NB4 (cell line): Measurements from ENCODE around the gene GALNT13.

Source experiments
- DNase-seq: peaks from one replicate; pipeline ENCODE4 v3.0.0; 2010; ENCODE audit warnings: low read depth
- H3K4me3 ChIP-seq: one replicate; pipeline ENCODE4 v1.5.1; 2011; ENCODE audit warnings: mild to moderate bottlenecking, low read depth, low read length, moderate library complexity
- MYC ChIP-seq: IDR thresholded peaks from 2 replicates; pipeline ENCODE4 v1.6.1; 2011; ENCODE audit warnings: low read depth, low read length
- POLR2A ChIP-seq: IDR thresholded peaks from 2 replicates; pipeline ENCODE4 v1.6.1; 2011; ENCODE audit warnings: mild to moderate bottlenecking; ENCODE audit not compliant: insufficient read length; ENCODE audit errors: extremely low read depth
- TF ChIP-seq, protein P1 (sequence below): IDR thresholded peaks from 2 replicates; pipeline ENCODE4 v1.6.1; 2011; ENCODE audit warnings: low read depth, low read length
- TF ChIP-seq, protein P2 (sequence below): IDR thresholded peaks from one replicate; pipeline ENCODE4 v1.5.1; 2012; ENCODE audit warnings: low read depth, low read length

Gene GALNT13

DNA sequence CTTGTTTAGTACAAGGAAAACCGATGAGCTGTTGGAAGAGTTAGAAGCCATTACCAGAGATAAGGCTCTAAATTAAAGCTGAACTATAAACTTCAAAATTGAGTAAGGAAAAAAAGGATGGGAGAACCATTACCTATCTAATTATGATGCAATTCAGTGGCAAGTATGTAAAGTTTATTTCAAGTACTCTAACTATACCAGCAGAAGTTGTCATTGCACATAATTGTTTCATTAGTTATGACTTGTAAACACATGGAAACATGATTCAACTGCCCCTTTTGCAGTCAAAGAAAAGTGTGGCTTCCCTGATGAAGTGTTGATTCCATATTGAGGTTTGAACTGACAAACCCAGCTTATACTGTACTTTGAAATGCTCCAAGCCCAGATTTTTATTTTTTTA lies 502.7 kb downstream of the GALNT13 start:
- no peak for DNase-seq
- H3K4me3 ChIP-seq = no peak overlapping the region
- TF ChIP-seq, protein P1, sequence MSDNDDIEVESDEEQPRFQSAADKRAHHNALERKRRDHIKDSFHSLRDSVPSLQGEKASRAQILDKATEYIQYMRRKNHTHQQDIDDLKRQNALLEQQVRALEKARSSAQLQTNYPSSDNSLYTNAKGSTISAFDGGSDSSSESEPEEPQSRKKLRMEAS = no peak
- TF ChIP-seq MYC = no peak
- no peak for TF ChIP-seq POLR2A
- TF ChIP-seq, protein P2, sequence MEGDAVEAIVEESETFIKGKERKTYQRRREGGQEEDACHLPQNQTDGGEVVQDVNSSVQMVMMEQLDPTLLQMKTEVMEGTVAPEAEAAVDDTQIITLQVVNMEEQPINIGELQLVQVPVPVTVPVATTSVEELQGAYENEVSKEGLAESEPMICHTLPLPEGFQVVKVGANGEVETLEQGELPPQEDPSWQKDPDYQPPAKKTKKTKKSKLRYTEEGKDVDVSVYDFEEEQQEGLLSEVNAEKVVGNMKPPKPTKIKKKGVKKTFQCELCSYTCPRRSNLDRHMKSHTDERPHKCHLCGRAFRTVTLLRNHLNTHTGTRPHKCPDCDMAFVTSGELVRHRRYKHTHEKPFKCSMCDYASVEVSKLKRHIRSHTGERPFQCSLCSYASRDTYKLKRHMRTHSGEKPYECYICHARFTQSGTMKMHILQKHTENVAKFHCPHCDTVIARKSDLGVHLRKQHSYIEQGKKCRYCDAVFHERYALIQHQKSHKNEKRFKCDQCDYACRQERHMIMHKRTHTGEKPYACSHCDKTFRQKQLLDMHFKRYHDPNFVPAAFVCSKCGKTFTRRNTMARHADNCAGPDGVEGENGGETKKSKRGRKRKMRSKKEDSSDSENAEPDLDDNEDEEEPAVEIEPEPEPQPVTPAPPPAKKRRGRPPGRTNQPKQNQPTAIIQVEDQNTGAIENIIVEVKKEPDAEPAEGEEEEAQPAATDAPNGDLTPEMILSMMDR = no peak

DNA sequence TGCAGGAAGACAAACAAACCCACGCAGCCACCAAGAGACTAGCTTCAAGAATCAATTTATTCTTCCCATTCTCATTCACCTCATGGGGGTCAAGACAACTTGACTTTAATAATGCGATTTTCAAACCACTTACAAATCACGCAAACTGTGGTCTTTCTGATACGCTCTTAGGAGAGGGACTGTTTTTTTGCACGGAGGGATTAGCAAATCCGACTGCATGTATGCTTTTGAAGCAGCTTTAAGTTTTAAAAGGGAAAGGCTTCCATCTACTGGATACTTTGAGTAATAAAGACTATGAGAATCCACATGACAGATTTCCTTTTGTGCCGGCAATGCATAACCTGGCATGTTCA lies 503.8 kb downstream of the GALNT13 start:
- peak; percentile 56 for DNase-seq
- H3K4me3 ChIP-seq = no peak overlapping the region
- TF ChIP-seq MYC = no peak
- TF ChIP-seq, protein P2 = no peak
- TF ChIP-seq, protein P1 = no peak
- no peak for TF ChIP-seq POLR2A

DNA sequence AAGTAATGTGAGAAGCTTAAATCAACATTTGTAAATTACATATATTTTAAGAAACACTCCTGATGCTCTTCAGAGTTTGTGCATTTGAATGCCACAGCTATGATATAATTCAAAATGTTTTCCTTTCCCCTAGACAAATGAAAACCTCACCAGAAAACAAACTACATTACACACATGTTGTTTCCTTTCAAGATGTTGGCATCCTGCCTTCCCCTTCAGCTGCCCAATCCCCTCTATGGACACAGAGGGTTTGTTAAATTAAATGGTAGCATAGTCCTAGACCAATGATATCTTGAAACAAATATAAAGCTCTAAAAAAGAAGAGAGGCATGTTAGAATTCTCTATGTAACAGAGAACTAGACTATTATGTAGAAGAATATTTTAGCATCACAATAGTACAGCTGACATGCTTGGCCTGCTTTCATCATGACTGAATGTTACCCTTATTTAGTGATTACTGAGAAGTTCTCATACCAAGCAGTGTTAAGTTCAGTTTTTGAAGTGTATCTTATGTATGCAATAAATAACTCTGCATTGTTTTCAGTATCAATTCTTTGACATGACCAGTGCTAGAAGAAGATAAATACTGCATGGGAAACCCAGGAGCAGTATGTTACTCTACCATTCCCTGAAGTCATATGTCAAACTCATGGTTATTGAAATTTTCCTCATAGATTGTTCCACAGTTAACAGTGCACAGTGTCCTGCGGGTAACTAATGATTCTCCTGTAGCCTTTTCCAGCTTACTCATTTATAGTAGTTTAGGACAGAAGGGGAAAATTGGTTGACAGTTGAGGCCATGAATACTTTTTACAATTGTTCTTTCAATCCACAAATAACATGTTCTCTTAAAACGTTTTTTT lies 510.4 kb downstream of the GALNT13 start:
- no peak for DNase-seq
- TF ChIP-seq MYC = no peak
- TF ChIP-seq, protein P2 = no peak
- TF ChIP-seq POLR2A = no peak
- TF ChIP-seq, protein P1 = no peak
- H3K4me3 ChIP-seq = no peak overlapping the region

DNA sequence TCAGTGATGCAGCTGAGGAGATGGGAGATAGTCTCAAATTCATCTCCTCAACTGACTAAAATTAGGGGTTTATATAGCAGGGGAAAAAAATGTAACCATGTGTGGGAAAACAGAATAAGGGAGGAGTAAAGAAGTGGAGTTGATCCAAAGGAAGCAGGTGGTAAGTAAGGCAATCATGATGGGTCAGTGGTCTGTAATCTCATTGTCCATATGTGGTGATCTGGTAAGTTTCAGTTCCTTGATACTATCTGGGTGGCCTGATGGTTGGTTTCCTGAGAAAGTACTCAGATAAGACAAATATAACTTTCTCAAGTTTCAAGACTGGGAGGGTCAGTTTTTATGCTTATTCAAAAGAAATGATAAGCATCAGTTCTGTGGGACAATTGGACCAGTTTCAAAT lies 514.5 kb downstream of the GALNT13 start:
- TF ChIP-seq POLR2A = no peak
- no peak for TF ChIP-seq MYC
- TF ChIP-seq, protein P2 = no peak
- TF ChIP-seq, protein P1 = no peak
- no peak for DNase-seq
- H3K4me3 ChIP-seq = no peak overlapping the region

DNA sequence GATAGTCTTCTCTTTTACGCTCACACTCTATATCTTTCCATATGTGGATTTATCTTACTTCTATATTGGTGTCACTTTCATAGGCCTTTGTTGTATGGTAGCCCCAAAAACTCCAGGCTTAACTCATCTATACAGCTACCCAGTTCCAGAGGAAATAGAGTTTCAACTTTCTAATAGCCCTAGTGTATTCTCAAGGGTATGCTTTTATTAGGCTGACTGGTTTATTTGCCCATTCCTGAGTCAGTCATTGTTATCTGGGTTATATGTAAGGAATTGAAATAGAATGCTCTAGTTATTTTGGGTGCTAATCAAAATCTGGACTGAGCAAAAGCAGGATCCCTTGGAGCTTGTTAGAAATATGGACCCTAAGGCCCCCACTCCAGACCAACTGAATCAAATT lies 519.3 kb downstream of the GALNT13 start:
- DNase-seq = no peak
- TF ChIP-seq, protein P1 = no peak
- TF ChIP-seq POLR2A (no peak), MYC (no peak)
- TF ChIP-seq, protein P2 = no peak
- H3K4me3 ChIP-seq = no peak overlapping the region
